Stomach (tissue), 9 donors: ENCODE measurements around the gene PTPN14. TPM values are rescaled to one million over a fixed set of nuclear protein-coding genes. Genes with fewer than 3 reads are reported as not detected.

Source experiments
- DNase-seq, 2 donors: peaks; one replicate each; pipeline versions ENCODE4 v3.0.0 to v3.0.0-alpha.2; 2013 to 2019
- H3K27ac ChIP-seq, 5 donors: fragments of 200-600 bp in 4 of 5; sonication (generic) in 4 of 5; one replicate each; pipeline ENCODE4 v1.5.1; 2013 to 2019; ENCODE audit warnings: mild to moderate bottlenecking in 1 of 5, moderate library complexity in 1 of 5
- H3K27me3 ChIP-seq, 3 donors: fragments of 200-600 bp; sonication (generic); one replicate each; pipeline ENCODE4 v1.5.1; 2017 to 2019; ENCODE audit warnings: mixed run types in 1 of 3
- H3K36me3 ChIP-seq, 4 donors: fragments of 200-600 bp; sonication (generic); 1 replicate in 3 of 4; 2 replicates in 1 of 4; pipeline ENCODE4 v1.5.1; 2016 to 2019
- H3K4me1 ChIP-seq, 4 donors: fragments of 200-600 bp; sonication (generic); one replicate each; pipeline ENCODE4 v1.5.1; 2016 to 2019
- H3K4me3 ChIP-seq, 4 donors: fragments of 200-600 bp; sonication (generic) in 3 of 4; one replicate each; pipeline ENCODE4 v1.5.1; 2016 to 2019; ENCODE audit warnings: mild to moderate bottlenecking in 1 of 4
- H3K9me3 ChIP-seq, 4 donors: fragments of 200-600 bp; sonication (generic); one replicate each; pipeline ENCODE4 v1.5.1; 2016 to 2019
- CTCF ChIP-seq, 7 experiments: fragments of 450-650 bp in 4 of 7; fragments of 200-600 bp in 3 of 7; sonication (generic) in 3 of 7; IDR thresholded peaks; one replicate each; pipeline ENCODE4 v1.5.1; 2016 to 2019; ENCODE audit warnings: antibody characterized with exemption in 7 of 7, control low read depth in 2 of 7, mild to moderate bottlenecking in 1 of 7
- EP300 ChIP-seq: sonication (generic); formaldehyde crosslinking; IDR thresholded peaks from one replicate; pipeline ENCODE4 v1.6.1; 2017; ENCODE audit warnings: antibody characterized with exemption
- POLR2A ChIP-seq, 4 donors: fragments of 450-650 bp; IDR thresholded peaks; one replicate each; pipeline ENCODE4 v1.6.1; 2016; ENCODE audit warnings: antibody characterized with exemption in 4 of 4, control low read depth in 2 of 4, mild to moderate bottlenecking in 1 of 4, moderate library complexity in 1 of 4
- POLR2AphosphoS5 ChIP-seq, 3 donors: sonication (generic); formaldehyde crosslinking; IDR thresholded peaks; one replicate each; pipeline ENCODE4 v1.6.1; 2016; ENCODE audit warnings: antibody characterized with exemption in 3 of 3
- WGBS, 5 donors: extraction: QIAGEN DNeasy Blood & Tissue Kit in 3 of 5; methylation state at CpG; one replicate each; pipeline versions ENCODE4 v1.1.5 to v1.1.7; 2013 to 2018; 5-methylcytosine and 5-hydroxymethylcytosine counted together
- intact Hi-C: fragments of 100-400 bp; cut with DNase I; formaldehyde crosslinking; loops from one replicate; pipeline ENCODE4 v1.15.1; 2023; ENCODE audit warnings: low total_unique reads
- polyA plus RNA-seq, 3 donors: library from polyadenylated mRNA; stranded (reverse); fragments of 200-250 nt; gene quantifications; one replicate each; pipeline ENCODE4 v1.2.3, GENCODE V29; 2013
- total RNA-seq, 5 donors: library from RNA; depleted of rRNA; stranded (reverse); fragments of >200 nt; gene quantifications; one replicate each; pipeline versions ENCODE4 v1.1.0 to v1.2.3, GENCODE V29; 2014 to 2016
- donor health status: healthy with polysubstance abuse.
- donor health status: Bipolar disorder and iron deficiency.
- donor health status: healthy.

Gene PTPN14
- total and polyA plus RNA-seq, 8 donors: 1.7 to 44.6 (median 9.8) TPM

GRCh38 chr1:214379236-214379970 is 172.0 kb downstream of the PTPN14 start:
- Histone ChIP-seq H3K36me3 (peaks cover 9 to 65% (median 43%) of the 10 kb centered on the region in 4 donors), H3K4me1 (peaks cover 0 to 4% (median under 1%) of the 10 kb centered on the region in 4 donors), H3K27me3 (no peaks in the 10 kb centered on the region), H3K9me3 (no peaks in the 10 kb centered on the region), H3K27ac (no peak overlapping the region), H3K4me3 (no peak overlapping the region)
- no peak for TF ChIP-seq POLR2A (IDR thresholded peaks at IDR 0.05)
- no peak for TF ChIP-seq POLR2AphosphoS5 (IDR thresholded peaks at IDR 0.05)
- no peak for TF ChIP-seq CTCF (IDR thresholded peaks at IDR 0.05)
- no peak for TF ChIP-seq EP300
- WGBS, 5 donors: 65 to 73% (median 70%) methylated on average over 6 of the region's 6 CpGs
- intact Hi-C loops: no loop called here
- DNase-seq: peak in 1 of 2 donors; percentile 56

GRCh38 chr1:214378492-214378891 is 172.9 kb downstream of the PTPN14 start:
- intact Hi-C loops: no loop called here
- no peak for DNase-seq
- Histone ChIP-seq H3K9me3 (no peaks in the 10 kb centered on the region), H3K4me3 (no peak overlapping the region), H3K4me1 (peaks cover 0 to 9% (median 2%) of the 10 kb centered on the region in 4 donors), H3K36me3 (peaks cover 0 to 60% (median 40%) of the 10 kb centered on the region in 4 donors), H3K27ac (no peak overlapping the region), H3K27me3 (no peaks in the 10 kb centered on the region)
- TF ChIP-seq EP300: no peak
- TF ChIP-seq CTCF (IDR thresholded peaks at IDR 0.05): no peak
- no peak for TF ChIP-seq POLR2AphosphoS5 (IDR thresholded peaks at IDR 0.05)
- TF ChIP-seq POLR2A (IDR thresholded peaks at IDR 0.05): no peak
- 91 to 95% (median 94%) methylated on average over 8 of the region's 8 CpGs for WGBS, 5 donors

DNA sequence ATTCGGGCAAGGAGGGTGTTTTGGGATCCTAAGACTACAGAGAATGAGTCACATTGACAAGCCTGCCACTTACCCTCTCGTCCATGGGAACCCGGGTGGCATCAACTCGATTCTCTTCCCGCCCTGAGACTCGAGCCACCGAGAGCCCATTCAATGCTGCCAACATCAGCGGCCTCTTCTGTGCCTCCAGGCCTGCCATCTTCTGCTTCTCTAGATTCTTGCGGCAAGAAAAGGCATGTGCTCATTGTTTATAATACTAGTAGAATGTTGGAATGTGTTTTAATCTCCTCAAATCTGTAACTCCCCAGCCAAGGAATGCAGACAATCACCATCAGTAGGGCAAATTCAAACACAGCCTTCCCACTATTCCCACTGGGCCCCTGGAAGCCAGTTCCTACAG is 173.5 kb downstream of the PTPN14 start:
- peaks cover 0 to 54% (median 34%) of the 10 kb centered on the region in 4 donors for H3K36me3 ChIP-seq
- intact Hi-C loops: no loop called here
- no peaks in the 10 kb centered on the region for H3K9me3 ChIP-seq
- H3K27ac ChIP-seq: no peak overlapping the region
- TF ChIP-seq POLR2A (IDR thresholded peaks at IDR 0.05) (no peak), CTCF (IDR thresholded peaks at IDR 0.05) (no peak), POLR2AphosphoS5 (IDR thresholded peaks at IDR 0.05) (no peak), EP300 (no peak)
- no peak for DNase-seq
- no peaks in the 10 kb centered on the region for H3K27me3 ChIP-seq
- peaks cover 0 to 9% (median 2%) of the 10 kb centered on the region in 4 donors for H3K4me1 ChIP-seq
- 80 to 88% (median 84%) methylated on average over 9 of the region's 9 CpGs for WGBS, 5 donors
- no peak overlapping the region for H3K4me3 ChIP-seq

GRCh38 chr1:214377485-214377884 is 173.9 kb downstream of the PTPN14 start:
- H3K9me3 ChIP-seq: no peaks in the 10 kb centered on the region
- intact Hi-C loops: no loop called here
- peaks cover 0 to 54% (median 35%) of the 10 kb centered on the region in 4 donors for H3K36me3 ChIP-seq
- H3K4me3 ChIP-seq: no peak overlapping the region
- H3K27ac ChIP-seq: no peak overlapping the region
- TF ChIP-seq POLR2AphosphoS5 (IDR thresholded peaks at IDR 0.05): no peak
- TF ChIP-seq POLR2A (IDR thresholded peaks at IDR 0.05): no peak
- TF ChIP-seq CTCF (IDR thresholded peaks at IDR 0.05): no peak
- no peak for TF ChIP-seq EP300
- WGBS, 5 donors: 95 to 99% (median 97%) methylated on average over 2 of the region's 2 CpGs
- no peak for DNase-seq
- H3K4me1 ChIP-seq: peaks cover 0 to 9% (median 2%) of the 10 kb centered on the region in 4 donors
- H3K27me3 ChIP-seq: no peaks in the 10 kb centered on the region
